Endothelial cell of umbilical vein (primary cell): Measurements from ENCODE around the gene UBXN6. TPM values are rescaled to one million over a fixed set of nuclear protein-coding genes. Genes with fewer than 3 reads are reported as not detected.

Experiments used
- BruUV-seq: library from RNA; stranded (reverse); fragments of 400-500 nt; replicated peaks from 2 replicates; lab custom pipeline; 2021; lab: Mats Ljungman, UMichigan
- CTCF ChIA-PET: fragments of 300-600, 350-600 bp; sonication (Branson Sonifier 250); formaldehyde crosslinking; loops from one replicate; lab custom pipeline; 2021; ENCODE audit warnings: antibody characterized with exemption, inconsistent platforms; lab: Charles Lee
- POLR2A ChIA-PET: fragments of 300-600, 350-600 bp; sonication (Branson Sonifier 250); formaldehyde crosslinking; loops from one replicate; lab custom pipeline; 2021; ENCODE audit warnings: antibody characterized with exemption, inconsistent platforms; lab: Charles Lee
- DNase-seq: peaks from one replicate; pipeline ENCODE4 v3.0.0-alpha.2; 2011; ENCODE audit warnings: low read depth, low spot score
- FAIRE-seq: peaks from 2 replicates; lab custom pipeline; 2011; peaks lifted over from hg19 to GRCh38; lab: Jason Lieb, UNC
- H2AFZ ChIP-seq: 2 replicates; pipeline ENCODE4 v1.6.0; 2012; ENCODE audit warnings: low read depth, low read length, control low read depth, inconsistent platforms
- H3K27ac ChIP-seq: 2 replicates; pipeline ENCODE4 v1.5.1; 2011; ENCODE audit warnings: low read depth, mild to moderate bottlenecking, control low read depth, low read length, moderate library complexity; ENCODE audit not compliant: insufficient read depth
- H3K27me3 ChIP-seq, 2 experiments: 2 replicates each; pipeline versions ENCODE4 v1.6.0 to v1.6.1; 2011; ENCODE audit warnings: low read length in 2 of 2, mixed read lengths in 1 of 2; ENCODE audit not compliant: control insufficient read depth in 2 of 2, insufficient read depth in 2 of 2
- H3K36me3 ChIP-seq, 2 experiments: 2 replicates in 1 of 2; 3 replicates in 1 of 2; pipeline ENCODE4 v1.5.1; 2011; ENCODE audit warnings: low read length in 2 of 2, mild to moderate bottlenecking in 1 of 2, moderate library complexity in 1 of 2; ENCODE audit not compliant: control insufficient read depth in 2 of 2, insufficient read depth in 2 of 2; ENCODE audit errors: extremely low read depth in 1 of 2
- H3K4me1 ChIP-seq: 3 replicates; pipeline ENCODE4 v1.5.1; 2011; ENCODE audit warnings: mild to moderate bottlenecking, low read length; ENCODE audit not compliant: control insufficient read depth, insufficient read depth; ENCODE audit errors: extremely low read depth
- H3K4me2 ChIP-seq: 2 replicates; pipeline ENCODE4 v1.6.1; 2011; ENCODE audit warnings: low read length, control low read depth, mixed read lengths; ENCODE audit not compliant: insufficient read depth
- H3K4me3 ChIP-seq, 3 experiments: fragments of 200-600 bp in 1 of 3; sonication (generic), shearing (Covaris generic) in 1 of 3; replicated peaks in 1 of 3; 2 replicates each; pipeline ENCODE4 v1.5.1; 2011 to 2016; ENCODE audit warnings: control low read depth in 3 of 3, low read length in 3 of 3, mild to moderate bottlenecking in 2 of 3, inconsistent platforms in 1 of 3, low read depth in 1 of 3, moderate library complexity in 1 of 3; ENCODE audit not compliant: insufficient read depth in 1 of 3
- H3K79me2 ChIP-seq: 2 replicates; pipeline ENCODE4 v1.6.0; 2012; ENCODE audit warnings: low read length, inconsistent platforms; ENCODE audit not compliant: control insufficient read depth, insufficient read depth
- H3K9ac ChIP-seq: replicated peaks from 2 replicates; pipeline ENCODE3; 2011; ENCODE audit warnings: low read length, control low read depth; ENCODE audit not compliant: insufficient read depth; ENCODE audit errors: extremely low read depth
- H3K9me1 ChIP-seq: replicated peaks from 3 replicates; pipeline ENCODE4 v1.6.0; 2011; ENCODE audit warnings: mild to moderate bottlenecking, low read length; ENCODE audit not compliant: control insufficient read depth, insufficient read depth; ENCODE audit errors: extremely low read depth
- H3K9me3 ChIP-seq: replicated peaks from 2 replicates; pipeline ENCODE4 v1.5.1; 2012; ENCODE audit warnings: low read length, inconsistent platforms; ENCODE audit not compliant: control insufficient read depth, insufficient read depth
- H4K20me1 ChIP-seq: replicated peaks from 2 replicates; pipeline ENCODE3; 2011; ENCODE audit warnings: mild to moderate bottlenecking, low read length; ENCODE audit not compliant: control insufficient read depth, insufficient read depth; ENCODE audit errors: extremely low read depth
- CTCF ChIP-seq, 2 donors: IDR thresholded peaks; 1 replicate in 1 of 2; 2 replicates in 1 of 2; pipeline ENCODE4 v1.5.1; 2011; ENCODE audit warnings: low read length in 2 of 2, mild to moderate bottlenecking in 2 of 2, moderate library complexity in 2 of 2, control low read depth in 1 of 2, inconsistent platforms in 1 of 2, low read depth in 1 of 2; ENCODE audit not compliant: insufficient read depth in 1 of 2; ENCODE audit errors: extremely low read depth in 1 of 2
- EZH2 ChIP-seq: IDR thresholded peaks from 2 replicates; pipeline ENCODE4 v1.6.1; 2012; ENCODE audit warnings: borderline replicate concordance, low read depth, mild to moderate bottlenecking, moderate library complexity, low read length, inconsistent platforms; ENCODE audit not compliant: severe bottlenecking
- FOS ChIP-seq: IDR thresholded peaks from 2 replicates; pipeline ENCODE4 v1.6.1; 2011; ENCODE audit warnings: mild to moderate bottlenecking, low read length, moderate library complexity, borderline replicate concordance; ENCODE audit not compliant: insufficient read depth
- GATA2 ChIP-seq: IDR thresholded peaks from 2 replicates; pipeline ENCODE4 v1.7.0; 2011; ENCODE audit warnings: low read depth, mild to moderate bottlenecking, moderate library complexity, mixed read lengths, low read length; ENCODE audit not compliant: insufficient read length, insufficient read depth
- JUN ChIP-seq: IDR thresholded peaks from 2 replicates; pipeline ENCODE4 v1.6.1; 2011; ENCODE audit warnings: borderline replicate concordance, low read depth; ENCODE audit not compliant: insufficient read length, insufficient read depth
- MAX ChIP-seq: IDR thresholded peaks from 2 replicates; pipeline ENCODE4 v1.6.1; 2011; ENCODE audit not compliant: insufficient read depth, insufficient read length
- MYC ChIP-seq: IDR thresholded peaks from one replicate; pipeline ENCODE4 v1.6.1; 2011; ENCODE audit warnings: mild to moderate bottlenecking, low read depth, low read length
- POLR2A ChIP-seq: IDR thresholded peaks from 2 replicates; pipeline ENCODE4 v1.6.1; 2012; ENCODE audit warnings: low read depth, mild to moderate bottlenecking, control low read depth, low read length
- POLR2AphosphoS5 ChIP-seq: IDR thresholded peaks from 2 replicates; pipeline ENCODE4 v1.6.1; 2012; ENCODE audit warnings: low read depth, mild to moderate bottlenecking, control low read depth, low read length, moderate library complexity; ENCODE audit not compliant: insufficient read depth
- dilution Hi-C: fragments of 300-500 bp; cut with MboI; formaldehyde crosslinking; loops from one replicate; pipeline ENCODE4 v1.15.0; 2019; ENCODE audit warnings: low sequenced_read_pairs; ENCODE audit not compliant: extremely low pct_ligation_motif_present
- intact Hi-C: fragments of 100-400 bp; cut with micrococcal nuclease; formaldehyde crosslinking; loops from one replicate; pipeline ENCODE4 v1.10.0; 2022
- polyA plus RNA-seq, 4 experiments: library from polyadenylated mRNA; depleted of rRNA in 3 of 4; stranded (reverse) in 3 of 4; unstranded in 1 of 4; fragments of >200 nt; gene quantifications; 2 replicates each; pipeline versions ENCODE4 v1.2.1 to v1.2.3, GENCODE V29; 2011 to 2012; ENCODE audit warnings: missing spikeins in 1 of 4
- total RNA-seq: library from RNA; stranded (reverse); gene quantifications from 2 replicates; pipeline ENCODE4 v1.2.3, GENCODE V29; 2021

UBXN6 gene
- total and polyA plus RNA-seq, 2 donors (not counting 3 experiments of a cell fraction or from before 2014, with no cell fraction given), result 78.5 to 93.7 TPM

GRCh38 chr19:4493104-4493928 lies 35.7 kb upstream of the UBXN6 start:
- intact Hi-C loops (no loop called here), dilution Hi-C loops (no loop called here)
- Histone ChIP-seq H3K9me3 (no peaks in the 10 kb centered on the region), H3K27me3 (no peaks in the 10 kb centered on the region), H3K9me1 (no peaks in the 10 kb centered on the region), H4K20me1 (no peaks in the 10 kb centered on the region), H3K4me1 (no peaks in the 10 kb centered on the region), H3K4me3 (no peak overlapping the region), H3K27ac (no peak overlapping the region), H3K9ac (no peak overlapping the region), H3K36me3 (peaks cover 2 to 51% of the 10 kb centered on the region in 2 experiments), H2AFZ (no peak overlapping the region), H3K79me2 (no peaks in the 10 kb centered on the region), H3K4me2 (no peak overlapping the region)
- CTCF ChIA-PET, result interaction anchor here (0.7 kb wide), 1 partner anchor 226 kb away, joined by 3 read pairs; no protein-coding TSS in a partner anchor
- TF ChIP-seq CTCF (IDR thresholded peaks at IDR 0.05; ENCODE audit: extremely low read depth in 1 of 2, insufficient read depth in 1 of 2, low read depth in 1 of 2, low read length in 2 of 2) (no peak), POLR2A (no peak), MYC (no peak), JUN (no peak), MAX (no peak), POLR2AphosphoS5 (no peak), EZH2 (no peak), GATA2 (no peak), FOS (no peak)
- BruUV-seq, result no TSS peak
- FAIRE-seq, result no peak
- no peak for DNase-seq
- POLR2A ChIA-PET, result no interaction called here
